NCI-H187 treated with DMSO at 0.1 percent for 48 hours (cell line): Measurements from ENCODE around the gene TAL2.

Experiments
- DNase-seq: peaks from one replicate; lab custom pipeline; 2025; lab: John Stamatoyannopoulos, UW

TAL2 gene

GRCh38 chr9:105710638-105711037 is 48.4 kb downstream of the TAL2 start:
- DNase-seq: no peak

GRCh38 chr9:105711867-105712266 is 49.6 kb downstream of the TAL2 start:
- DNase-seq: no peak

GRCh38 chr9:105712297-105712696 is 50.0 kb downstream of the TAL2 start:
- DNase-seq: no peak
